GM19467 (cell line): Measurements from ENCODE around the gene ADISSP.

Experiments used
- ATAC-seq: cut with Tn5 transposase; IDR thresholded peaks from one replicate; pipeline ENCODE4 v1.9.1; 2021; ENCODE audit warnings: mild to moderate bottlenecking, moderate library complexity; ENCODE audit not compliant: unreplicated experiment

ADISSP gene

GRCh38 chr20:3755814-3756480, 11.6 kb downstream of the ADISSP start:
- ATAC-seq: no peak

DNA sequence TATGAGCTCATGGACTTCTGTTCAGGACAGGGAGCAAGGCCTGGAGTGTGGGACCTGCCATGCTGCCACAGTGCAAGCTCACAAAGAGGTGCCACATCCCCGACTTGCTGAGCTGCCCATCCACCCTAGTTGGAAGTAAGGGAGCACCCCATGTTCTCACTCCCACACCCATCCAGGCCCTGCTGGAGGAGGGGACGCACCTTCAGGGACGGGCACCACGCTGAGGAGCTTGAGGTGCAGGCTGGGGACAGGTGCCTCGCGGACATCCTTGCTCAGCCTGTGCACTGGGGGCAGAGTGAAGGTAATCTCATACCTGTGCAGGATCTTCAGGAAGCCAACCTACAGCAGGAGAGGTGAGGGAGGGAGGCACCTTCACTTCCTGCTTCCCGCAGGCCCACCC, 12.3 kb downstream of the ADISSP start:
- no peak for ATAC-seq

- no peak for ATAC-seq
These were observed 13.3 kb downstream of the ADISSP start for GRCh38 chr20:3754276-3754630.

DNA sequence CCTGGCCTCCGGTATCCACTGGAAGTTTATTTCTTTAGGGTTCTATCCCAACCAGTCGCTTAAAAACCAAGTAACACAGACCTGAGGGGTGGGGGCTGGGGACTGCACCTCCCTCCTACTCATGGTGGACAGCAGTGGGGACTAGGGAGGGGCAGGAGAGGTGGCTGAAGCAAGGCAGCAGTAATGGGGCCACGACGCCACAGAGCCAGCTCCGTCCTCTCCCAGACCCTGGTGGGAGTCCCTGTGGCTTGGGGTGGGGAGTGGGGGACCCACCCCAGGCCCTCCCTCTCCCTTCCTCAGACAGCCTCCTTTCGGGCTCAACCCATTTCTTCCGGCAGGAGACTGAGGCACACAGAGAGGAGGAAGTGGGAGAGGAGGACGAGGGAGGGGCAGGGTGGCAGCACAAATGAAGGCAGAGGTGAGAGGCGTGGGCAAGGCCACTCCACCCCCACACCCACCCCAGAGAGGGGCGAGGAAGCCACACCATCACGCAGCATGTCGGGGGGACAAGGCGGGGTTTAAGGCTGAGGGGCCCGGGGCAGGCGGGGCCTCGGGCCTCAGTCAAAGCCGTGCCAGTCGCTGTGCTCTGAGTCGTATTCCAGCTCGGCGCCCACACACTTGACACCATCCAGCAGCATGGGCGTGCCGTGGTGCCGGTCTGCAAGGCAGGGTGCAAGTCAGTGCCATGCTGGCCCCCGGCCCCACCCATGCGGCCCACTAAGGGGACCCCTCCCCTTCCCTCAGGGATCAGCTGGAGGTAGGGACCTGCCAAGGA, 13.9 kb downstream of the ADISSP start:
- no peak for ATAC-seq

GRCh38 chr20:3753098-3753497, 14.5 kb downstream of the ADISSP start:
- ATAC-seq: no peak

DNA sequence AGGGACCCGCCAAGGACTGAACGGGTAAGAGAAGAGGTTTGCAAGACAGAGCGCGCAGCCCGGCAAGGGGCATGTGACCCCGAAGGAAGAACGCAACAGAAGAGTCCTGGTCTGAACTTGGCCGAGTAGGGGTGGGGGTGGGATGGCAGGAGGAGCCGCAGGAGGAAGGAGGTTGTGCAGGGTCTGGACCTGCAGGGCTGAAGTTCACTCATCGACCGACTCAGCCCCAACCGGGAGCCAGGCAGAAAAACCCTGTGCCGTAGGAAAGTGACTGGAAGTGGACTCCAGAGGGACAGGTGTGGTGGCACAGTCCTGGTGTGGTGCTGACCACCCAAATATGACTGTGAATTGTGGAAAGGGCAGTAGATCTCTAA, 15.2 kb downstream of the ADISSP start:
- no peak for ATAC-seq

DNA sequence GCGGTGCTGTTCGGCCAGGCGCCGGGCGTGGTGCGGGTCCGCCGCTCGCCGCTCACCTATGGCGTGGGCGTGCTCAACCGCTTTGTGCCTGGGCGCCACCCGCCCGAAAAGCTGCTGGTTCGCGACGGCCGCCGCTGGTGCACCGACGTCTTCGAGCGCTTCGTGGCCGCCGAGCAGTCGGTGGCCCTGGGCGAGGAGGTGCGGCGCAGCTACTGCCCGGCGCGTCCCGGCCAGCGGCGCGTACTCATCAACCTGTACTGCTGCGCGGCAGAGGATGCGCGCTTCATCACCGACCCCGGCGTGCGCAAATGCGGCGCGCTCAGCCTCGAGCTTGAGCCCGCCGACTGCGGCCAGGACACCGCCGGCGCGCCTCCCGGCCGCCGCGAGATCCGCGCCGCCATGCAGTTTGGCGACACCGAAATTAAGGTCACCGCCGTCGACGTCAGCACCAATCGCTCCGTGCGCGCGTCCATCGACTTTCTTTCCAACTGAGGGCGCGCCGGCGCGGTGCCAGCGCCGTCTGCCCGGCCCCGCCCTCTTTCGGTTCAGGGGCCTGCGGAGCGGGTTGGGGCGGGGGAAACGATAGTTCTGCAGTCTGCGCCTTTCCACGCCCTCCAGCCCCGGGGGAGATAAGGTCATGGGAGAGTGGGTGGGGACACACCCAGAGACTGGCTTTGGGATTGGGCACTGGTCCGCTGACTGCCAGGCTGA, 15.7 kb downstream of the ADISSP start:
- no peak for ATAC-seq

DNA sequence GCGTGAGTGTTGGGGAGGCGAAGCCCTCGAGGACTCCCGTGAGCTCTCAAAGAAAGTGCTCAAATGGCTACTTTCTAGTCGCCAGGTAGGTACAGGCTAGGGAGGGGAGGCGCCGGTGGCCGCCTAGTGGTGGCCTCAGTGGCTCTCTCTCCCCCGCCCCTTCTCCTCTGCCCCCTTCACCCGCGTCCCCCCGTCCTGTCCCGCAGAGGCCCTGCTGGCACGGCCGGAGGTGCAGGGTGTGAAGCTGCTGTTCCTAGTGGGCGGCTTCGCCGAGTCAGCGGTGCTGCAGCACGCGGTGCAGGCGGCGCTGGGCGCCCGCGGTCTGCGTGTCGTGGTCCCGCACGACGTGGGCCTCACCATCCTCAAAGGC, 16.3 kb downstream of the ADISSP start:
- ATAC-seq: no peak

DNA sequence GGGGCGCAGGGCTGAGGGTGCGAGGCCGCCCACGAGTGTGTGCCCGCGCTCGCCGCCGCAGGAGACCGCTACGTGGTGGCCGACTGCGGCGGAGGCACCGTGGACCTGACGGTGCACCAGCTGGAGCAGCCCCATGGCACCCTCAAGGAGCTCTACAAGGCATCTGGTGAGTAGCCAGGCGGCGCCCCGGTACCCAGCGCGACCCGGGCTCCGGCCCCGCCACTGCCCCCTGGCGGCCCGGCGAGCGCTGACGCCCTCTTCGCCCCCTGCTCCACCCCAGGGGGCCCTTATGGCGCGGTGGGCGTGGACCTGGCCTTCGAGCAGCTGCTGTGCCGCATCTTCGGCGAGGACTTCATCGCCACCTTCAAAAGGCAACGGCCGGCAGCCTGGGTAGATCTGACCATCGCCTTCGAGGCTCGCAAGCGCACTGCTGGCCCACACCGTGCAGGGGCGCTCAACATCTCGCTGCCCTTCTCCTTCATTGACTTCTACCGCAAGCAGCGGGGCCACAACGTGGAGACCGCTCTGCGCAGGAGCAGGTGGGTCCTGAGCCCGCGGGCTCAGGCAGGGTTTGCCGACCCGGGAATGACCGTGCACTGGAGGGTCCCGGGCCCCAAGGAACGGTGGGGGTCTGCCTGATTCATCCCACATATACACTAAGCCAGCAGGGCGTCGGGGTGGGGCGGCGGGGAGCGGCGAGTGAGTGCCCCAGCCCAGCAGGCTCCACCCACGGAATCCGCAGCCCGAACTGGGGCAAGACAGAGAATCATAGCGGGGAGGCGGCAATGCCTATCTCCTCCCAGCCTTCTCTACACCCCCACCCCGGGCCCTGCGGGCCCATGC, 17.6 kb downstream of the ADISSP start:
- ATAC-seq: no peak

GRCh38 chr20:3749087-3749688, 18.4 kb downstream of the ADISSP start:
- ATAC-seq: no peak

GRCh38 chr20:3748073-3748472, 19.5 kb downstream of the ADISSP start:
- no peak for ATAC-seq

DNA sequence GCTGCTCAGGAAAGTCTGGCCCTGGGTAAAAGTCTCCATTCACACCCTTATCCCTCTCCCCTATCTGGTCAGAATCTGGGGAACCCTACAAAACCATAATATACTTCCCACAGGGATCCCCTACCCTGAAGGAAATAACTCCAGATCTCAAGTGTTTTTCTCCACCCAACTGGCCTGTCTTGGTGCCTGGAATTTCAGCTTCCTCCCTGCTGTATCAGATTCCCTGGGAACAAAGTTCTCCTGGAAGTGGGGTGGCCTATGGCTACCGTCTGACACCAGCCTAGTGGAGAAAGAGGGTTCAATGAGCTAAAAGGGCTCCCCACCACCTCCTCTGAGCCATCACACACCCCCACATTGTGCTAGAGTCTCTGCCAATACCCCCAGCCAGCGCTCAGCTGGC, 20.1 kb downstream of the ADISSP start:
- no peak for ATAC-seq

GRCh38 chr20:3745686-3746173, 21.8 kb downstream of the ADISSP start:
- ATAC-seq: no peak

GRCh38 chr20:3744806-3745685, 22.5 kb downstream of the ADISSP start:
- ATAC-seq: no peak

GRCh38 chr20:3744037-3744436, 23.5 kb downstream of the ADISSP start:
- ATAC-seq: no peak

DNA sequence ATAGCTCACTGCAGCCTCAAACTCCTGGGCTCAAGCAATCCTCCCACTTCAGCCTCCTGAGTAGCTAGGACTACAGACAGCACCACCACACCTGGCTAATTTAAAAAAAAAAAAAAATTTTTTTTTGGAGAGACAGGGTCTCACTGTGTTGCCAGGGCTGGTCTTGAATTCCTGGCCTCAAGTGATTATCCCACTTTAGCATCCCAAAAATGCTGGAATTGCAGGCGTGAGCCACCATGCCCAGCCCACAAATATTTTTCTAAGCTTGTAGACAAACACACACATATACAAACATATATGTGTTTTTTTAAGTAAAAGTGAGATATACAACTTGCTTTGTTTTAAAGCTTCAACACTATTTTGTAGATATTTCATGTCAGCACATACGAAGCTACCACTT, 24.3 kb downstream of the ADISSP start:
- no peak for ATAC-seq

- no peak for ATAC-seq
These were observed 25.6 kb downstream of the ADISSP start for GRCh38 chr20:3741836-3742458.

GRCh38 chr20:3740615-3741301, 26.8 kb downstream of the ADISSP start:
- ATAC-seq: no peak
